ENCODE results near the gene UBL4B.

Gene UBL4B

GRCh38 chr1:110159168-110159567 lies 46.9 kb downstream of the UBL4B start:
- no peak for DNase-seq

GRCh38 chr1:110160538-110161100 lies 48.4 kb downstream of the UBL4B start:
- no peak for DNase-seq

- no peak for DNase-seq
Observed at GRCh38 chr1:110161165-110161564, 48.9 kb downstream of the UBL4B start.

GRCh38 chr1:110161849-110162248 lies 49.6 kb downstream of the UBL4B start:
- DNase-seq = no peak
